GM18858 (cell line): ENCODE results near the gene PTCHD1.

Experiments used
- ATAC-seq: cut with Tn5 transposase; IDR thresholded peaks from one replicate; pipeline ENCODE4 v1.9.1; 2021; ENCODE audit not compliant: unreplicated experiment

Gene PTCHD1

GRCh38 chrX:23344904-23345271, 10.2 kb downstream of the PTCHD1 start:
- no peak for ATAC-seq

DNA sequence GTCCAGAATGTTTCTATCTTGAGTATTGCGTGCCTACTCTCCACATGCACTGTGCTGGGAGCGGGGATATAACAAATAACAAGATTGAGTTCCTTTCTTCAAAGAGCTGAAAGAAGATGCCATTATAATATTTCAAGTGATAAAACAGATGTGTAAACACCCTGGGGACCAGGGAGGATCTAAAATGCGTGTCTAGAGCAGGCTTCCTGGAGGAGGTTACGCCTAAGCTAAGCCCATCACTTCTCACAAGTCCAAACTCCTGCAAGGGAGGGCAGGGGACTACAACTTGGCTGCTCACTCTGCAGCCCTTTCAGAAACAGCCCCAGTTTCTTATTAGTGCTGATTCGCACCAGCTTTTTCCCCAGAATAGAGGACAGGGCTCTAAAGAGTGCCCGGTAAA, 21.5 kb downstream of the PTCHD1 start:
- no peak for ATAC-seq

GRCh38 chrX:23364416-23364815, 29.8 kb downstream of the PTCHD1 start:
- no peak for ATAC-seq

DNA sequence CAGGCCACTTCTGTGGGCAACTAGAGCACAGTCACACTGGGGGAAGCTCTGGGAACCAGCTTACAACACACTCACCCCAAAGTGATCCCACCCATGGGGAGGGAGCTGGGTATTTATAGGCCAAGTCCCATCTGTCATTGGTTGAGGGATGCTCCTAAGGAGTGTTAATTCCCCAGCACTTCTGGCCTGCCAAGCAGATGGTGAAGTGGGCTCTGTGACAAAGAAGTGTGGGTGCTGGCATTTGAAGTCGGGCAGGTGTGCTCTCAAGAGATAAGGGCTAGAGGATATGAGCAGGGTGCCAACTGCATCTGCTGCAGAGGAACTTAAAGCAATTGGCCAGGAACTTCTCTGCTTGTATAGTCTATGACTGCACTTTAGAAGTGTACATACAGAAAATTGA, 30.9 kb downstream of the PTCHD1 start:
- no peak for ATAC-seq

DNA sequence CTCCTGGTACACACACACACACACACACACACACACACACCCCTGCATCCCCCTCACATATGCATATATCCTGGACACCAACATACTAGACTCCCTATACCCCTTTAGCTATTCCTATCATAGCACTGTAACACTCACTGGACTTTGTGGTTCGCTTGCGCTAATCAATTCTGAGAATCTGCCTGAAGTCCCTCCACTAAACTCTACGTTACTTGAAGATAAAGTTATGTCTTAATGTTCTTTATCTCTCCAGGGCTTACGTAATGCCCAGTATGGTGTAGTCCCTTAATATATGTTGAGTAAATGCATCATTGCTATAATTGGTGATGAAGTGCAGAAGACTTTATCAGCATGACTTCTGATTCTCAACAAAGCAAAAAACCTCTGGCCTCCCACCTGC, 32.3 kb downstream of the PTCHD1 start:
- ATAC-seq: no peak

DNA sequence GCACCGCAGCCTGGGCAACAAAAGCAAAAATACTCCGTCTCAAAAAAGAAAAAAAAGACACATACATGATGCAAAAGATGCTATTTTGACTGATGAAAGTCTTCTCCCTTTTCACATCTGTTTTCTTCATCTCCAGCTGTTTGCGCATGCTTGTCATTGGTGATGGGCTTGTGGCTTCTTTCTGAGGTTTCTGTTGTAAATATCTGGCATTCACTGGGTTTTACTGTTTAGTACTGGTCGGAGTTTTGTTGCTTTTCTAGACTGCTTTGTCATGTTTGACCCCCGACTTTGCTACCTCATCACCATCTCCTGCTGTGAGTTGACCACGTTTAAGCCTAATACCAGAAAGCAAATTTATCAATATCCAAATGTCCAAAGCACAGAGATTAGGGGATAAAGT, 34.4 kb downstream of the PTCHD1 start:
- ATAC-seq: no peak

DNA sequence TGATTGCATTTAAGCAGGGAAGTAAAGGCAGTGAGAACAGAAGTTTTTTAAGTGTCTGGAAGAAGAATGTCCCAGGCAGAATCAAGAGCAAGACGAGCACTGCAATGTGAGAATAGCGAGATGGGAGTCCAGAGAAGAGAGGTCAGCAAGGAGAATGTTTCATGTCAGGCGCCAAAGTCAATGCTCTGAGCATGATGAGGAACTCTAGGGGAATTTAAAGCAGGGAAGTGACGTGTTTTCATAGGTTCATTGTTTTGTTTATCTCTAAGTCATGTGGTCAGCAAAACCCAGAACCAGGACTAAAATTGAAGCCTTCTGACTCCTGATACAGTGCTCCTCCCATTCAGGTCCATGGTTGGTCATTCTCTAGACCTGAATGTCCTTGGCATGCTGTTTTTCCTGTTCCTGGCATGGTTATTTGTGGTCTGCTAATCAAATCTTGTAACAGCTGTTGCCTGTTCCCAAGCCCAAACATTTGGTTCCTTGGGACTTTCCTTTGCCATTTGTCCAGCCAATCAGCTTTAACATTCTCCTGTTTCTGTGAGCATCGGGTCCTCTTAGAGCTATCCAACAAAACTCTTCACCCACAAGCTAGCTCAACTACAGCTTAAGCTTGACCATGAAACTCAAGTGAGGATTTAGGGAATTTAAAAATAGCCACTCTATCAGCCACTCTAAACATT, 37.7 kb downstream of the PTCHD1 start:
- no peak for ATAC-seq

DNA sequence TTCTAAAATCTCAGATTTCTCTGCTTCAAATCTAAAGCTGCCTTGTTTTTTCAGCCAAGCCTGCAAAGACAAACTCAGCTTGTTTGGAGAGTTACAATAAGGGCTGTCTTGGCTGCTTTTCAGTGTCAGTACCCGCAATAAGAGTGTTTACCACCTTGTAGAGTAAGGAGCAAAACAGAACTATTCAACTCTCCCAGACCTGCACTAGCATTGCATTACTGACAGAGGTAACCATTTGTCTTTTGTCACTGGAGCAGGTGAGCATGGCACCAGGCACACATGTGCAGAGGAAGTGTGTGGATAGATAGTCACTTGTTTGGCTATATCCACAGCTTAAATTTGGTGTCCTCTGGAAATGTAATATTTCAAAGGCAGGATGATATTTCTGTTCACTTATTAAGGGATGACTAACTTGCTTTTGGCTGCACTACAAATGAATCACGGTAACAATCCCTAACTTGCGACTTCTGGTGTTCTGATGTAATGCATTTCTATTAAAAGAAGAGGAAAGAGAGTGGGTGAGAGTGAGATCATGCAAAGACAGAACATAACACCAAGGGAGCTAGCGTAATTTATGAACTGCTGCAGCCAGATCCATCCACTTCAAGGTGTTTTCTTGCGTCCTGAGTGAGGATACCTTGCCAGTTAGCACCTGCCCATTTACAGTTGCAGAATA, 38.6 kb downstream of the PTCHD1 start:
- no peak for ATAC-seq

DNA sequence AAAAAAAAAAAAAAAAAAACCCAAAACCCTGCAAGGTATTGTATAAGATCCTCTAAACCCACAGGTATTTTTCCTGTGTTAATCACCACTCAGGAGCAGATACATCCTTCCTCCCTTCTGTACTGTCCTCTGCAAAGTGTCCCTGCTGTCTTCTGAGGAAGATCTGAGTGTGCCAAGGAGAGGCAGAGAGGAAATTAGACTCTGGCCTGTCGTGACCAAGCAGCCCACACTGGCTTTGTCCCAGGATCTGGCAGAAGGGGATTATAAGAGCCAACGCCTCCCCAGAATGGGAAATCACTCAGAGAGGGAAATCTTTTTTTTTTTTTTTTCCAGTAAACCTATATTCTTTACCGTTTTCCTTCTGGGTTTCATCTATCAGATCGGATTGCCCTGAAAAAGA, 39.6 kb downstream of the PTCHD1 start:
- no peak for ATAC-seq

DNA sequence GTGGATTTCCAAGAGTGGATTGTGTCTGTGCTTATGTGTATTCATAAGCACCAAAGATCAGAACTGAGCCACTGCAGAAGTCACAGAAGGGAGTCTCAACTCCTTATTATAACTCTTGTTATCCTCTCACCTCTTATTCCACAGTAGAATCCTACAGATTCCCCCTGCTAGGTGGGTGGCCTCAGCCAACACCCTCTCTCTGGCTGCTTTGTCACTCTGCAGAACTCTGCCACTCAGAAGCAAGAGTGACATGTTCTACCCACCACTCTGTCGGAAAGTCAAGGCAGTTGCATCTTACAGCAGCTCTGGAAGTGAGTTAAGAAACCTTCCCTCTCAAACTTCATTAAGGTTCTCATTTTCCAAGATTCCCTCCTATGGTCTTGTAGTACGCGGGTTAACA, 41.9 kb downstream of the PTCHD1 start:
- ATAC-seq: no peak

DNA sequence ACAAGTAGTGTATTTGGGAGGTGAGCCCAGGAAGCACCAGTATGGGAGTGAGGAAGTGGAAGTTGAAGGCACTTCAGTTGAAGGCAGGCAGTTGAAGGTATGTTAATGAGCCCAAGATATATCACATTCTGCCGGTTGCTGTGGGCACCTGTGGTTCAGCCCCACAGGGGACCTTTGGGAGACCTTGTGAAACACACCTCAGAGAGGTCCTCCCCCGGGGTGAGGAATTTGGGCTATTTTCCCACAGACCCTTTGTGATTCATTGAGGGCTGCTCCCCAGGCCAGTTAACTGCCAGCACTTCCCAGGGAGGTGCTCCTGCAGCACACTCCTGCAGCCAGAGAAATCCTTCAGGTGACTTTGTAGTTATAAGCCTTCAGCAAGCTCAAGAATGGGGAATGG, 45.9 kb downstream of the PTCHD1 start:
- ATAC-seq: no peak

DNA sequence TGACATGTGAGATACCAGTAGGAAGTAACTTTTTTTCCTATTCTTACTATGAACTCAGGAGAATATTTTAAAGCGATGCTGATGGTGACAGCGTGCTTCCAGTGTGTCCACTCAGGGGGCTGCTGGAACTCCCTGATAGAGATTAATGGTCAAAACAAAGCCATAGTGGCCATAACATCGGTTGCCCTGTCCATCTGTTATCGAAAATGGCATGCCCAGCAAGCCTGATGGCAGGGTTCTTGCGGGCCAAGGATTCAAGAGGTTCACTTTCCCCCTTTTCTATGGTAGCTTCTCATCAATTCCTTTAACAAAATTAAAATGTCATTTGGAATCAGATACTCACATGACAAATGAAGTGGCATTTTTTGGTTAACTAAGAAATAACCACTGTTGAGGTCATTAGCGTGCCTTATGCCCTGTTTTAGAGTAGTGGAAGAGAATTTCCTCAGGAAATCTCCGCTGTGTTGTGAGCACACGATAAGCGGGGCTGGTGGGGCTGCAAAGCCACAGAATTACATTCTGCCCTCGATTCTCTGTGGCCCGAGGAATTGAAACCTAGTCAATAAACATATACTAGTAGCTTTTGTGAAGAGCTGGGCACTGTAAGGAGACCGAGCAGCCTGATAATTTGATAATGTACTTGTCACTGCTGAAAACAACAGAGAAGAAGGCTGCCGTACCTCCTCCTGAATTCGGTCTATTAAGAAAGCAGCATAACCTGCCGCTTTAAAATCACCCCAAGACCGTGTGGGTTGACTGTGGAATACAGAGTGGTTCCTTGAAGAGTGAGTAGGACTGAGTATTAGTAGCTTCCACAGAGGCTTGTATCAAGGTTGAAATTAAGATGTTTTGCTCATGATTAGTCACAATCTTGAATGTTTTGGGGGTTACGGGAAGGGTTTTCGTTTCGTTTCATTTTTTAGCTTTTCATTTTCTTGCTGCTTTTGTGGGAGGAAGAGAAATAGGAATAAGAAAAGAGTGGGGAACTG, 46.7 kb downstream of the PTCHD1 start:
- ATAC-seq: no peak

DNA sequence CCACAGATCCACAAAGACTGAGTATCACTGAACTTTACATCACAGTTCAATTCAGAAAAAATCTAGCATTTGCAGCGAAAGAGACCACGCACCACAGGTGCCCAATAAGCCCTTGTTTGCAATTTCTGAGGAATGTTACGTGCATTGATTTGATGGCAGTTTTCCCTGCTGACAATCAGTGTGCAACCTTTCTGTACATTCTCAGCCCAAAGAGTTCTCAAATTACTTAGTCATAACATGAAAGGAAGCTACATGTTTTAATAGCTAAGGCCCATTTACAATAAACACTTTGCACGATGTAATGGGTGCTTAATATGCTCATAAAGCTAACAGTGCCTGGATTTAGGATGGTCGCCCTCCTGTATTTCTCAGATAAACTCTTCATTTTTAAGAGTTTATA, 47.9 kb downstream of the PTCHD1 start:
- ATAC-seq: no peak

- ATAC-seq: no peak
These were observed 48.8 kb downstream of the PTCHD1 start for GRCh38 chrX:23383411-23383810.

DNA sequence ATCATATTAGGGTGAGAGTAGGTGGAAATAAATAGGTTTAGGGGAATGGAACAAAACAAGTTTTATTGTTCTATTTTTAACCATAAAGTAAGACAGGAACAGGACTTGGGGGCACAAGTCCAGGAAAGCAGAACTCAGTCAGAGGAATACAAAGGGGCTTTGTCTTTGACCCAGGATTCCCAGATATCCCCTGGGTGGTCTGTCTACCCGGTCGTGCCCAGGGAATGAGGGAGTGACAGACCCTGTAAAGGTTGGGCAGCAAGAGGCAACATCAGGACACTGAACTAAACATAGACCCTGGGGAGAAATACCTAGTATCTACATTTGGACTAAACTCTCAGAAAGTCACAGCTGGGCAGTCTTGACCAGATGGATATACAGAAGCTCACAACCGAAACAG, 50.6 kb downstream of the PTCHD1 start:
- no peak for ATAC-seq

GRCh38 chrX:23386260-23386659, 51.6 kb downstream of the PTCHD1 start:
- ATAC-seq: no peak

GRCh38 chrX:23386726-23387125, 52.1 kb downstream of the PTCHD1 start:
- ATAC-seq: no peak

- no peak for ATAC-seq
These were observed 53.0 kb downstream of the PTCHD1 start for GRCh38 chrX:23387550-23388184.

DNA sequence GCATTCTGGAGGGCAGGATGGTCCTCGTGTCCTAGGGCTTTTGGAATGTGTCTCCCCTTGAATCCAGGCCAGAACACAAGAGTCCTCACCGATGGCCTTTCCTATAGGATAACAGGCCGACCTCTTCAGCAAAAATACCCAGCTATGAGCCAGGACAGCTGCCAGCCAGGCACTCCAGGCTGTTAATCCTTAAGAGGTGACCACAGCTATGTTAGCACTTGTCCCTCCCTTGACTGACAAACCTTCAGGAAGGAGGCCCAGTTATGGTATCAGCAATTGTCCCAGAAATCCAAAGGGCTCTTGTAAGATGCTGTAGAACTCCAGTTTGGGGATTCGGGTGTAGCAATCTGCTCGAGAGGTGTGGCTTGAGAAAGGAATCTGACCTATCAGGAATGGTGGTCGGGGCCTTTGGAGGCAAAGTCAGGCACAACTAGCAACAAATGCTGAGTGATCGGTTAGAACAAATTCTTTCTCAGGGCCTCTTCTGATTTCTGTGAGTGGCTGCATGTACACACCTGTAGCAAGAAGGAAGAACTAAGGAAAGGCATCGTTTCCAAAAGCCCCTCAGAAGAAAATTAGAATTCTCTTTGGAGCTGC, 54.6 kb downstream of the PTCHD1 start:
- no peak for ATAC-seq

DNA sequence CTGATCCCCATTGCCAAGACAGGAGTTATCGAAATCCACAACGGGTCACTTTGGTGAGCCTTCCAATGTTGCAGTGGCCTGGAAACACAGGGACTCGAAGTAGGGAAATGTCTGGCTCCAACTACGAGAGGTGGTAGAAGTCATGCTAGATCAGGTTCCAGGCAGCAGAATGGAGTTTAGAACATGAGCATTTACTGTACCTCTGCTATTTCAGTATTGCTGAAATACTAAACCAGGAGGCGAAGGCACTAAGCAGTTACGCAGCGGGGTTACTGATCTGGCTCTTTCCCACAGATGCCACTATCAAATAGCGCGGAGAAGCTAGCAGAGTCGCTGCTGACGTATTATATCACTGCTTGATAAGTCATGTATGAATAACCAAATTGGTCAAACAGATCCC, 56.3 kb downstream of the PTCHD1 start:
- no peak for ATAC-seq

GRCh38 chrX:23392195-23392594, 57.5 kb downstream of the PTCHD1 start:
- no peak for ATAC-seq
